AG04449 (cell line): ENCODE results near the gene KCNQ5.

Source experiments
- CTCF ChIA-PET: fragments of 350-600 bp; formaldehyde crosslinking; extraction: SDS; loops from one replicate; lab custom pipeline; 2021; ENCODE audit warnings: antibody characterized with exemption; lab: Yijun Ruan, JAX
- POLR2A ChIA-PET: fragments of 400-600, 350-600 bp; formaldehyde crosslinking; extraction: SDS; loops from one replicate; lab custom pipeline; 2020; ENCODE audit warnings: antibody characterized with exemption, inconsistent platforms; lab: Yijun Ruan, JAX
- DNase-seq: peaks from one replicate; pipeline ENCODE4 v3.0.0-alpha.2; 2010; ENCODE audit warnings: low read depth, low spot score
- H3K4me3 ChIP-seq: 2 replicates; pipeline ENCODE4 v1.5.1; 2011; ENCODE audit warnings: low read depth, mild to moderate bottlenecking, control low read depth, low read length
- TF ChIP-seq, protein P1 (sequence below): IDR thresholded peaks from one replicate; pipeline ENCODE4 v1.5.1; 2011; ENCODE audit warnings: mild to moderate bottlenecking, moderate library complexity, low read length, control low read depth, inconsistent platforms; ENCODE audit not compliant: insufficient read depth; ENCODE audit errors: missing control alignments

Gene KCNQ5

GRCh38 chr6:72776456-72776855 is 154.6 kb downstream of the KCNQ5 start:
- no peak overlapping the region for H3K4me3 ChIP-seq
- DNase-seq, result no peak
- ChIA-PET CTCF (interaction anchor here (1.2 kb wide), 1 partner anchor 26 kb away, joined by 3 read pairs; no protein-coding TSS in a partner anchor), POLR2A (no interaction called here)
- TF ChIP-seq, protein P1, sequence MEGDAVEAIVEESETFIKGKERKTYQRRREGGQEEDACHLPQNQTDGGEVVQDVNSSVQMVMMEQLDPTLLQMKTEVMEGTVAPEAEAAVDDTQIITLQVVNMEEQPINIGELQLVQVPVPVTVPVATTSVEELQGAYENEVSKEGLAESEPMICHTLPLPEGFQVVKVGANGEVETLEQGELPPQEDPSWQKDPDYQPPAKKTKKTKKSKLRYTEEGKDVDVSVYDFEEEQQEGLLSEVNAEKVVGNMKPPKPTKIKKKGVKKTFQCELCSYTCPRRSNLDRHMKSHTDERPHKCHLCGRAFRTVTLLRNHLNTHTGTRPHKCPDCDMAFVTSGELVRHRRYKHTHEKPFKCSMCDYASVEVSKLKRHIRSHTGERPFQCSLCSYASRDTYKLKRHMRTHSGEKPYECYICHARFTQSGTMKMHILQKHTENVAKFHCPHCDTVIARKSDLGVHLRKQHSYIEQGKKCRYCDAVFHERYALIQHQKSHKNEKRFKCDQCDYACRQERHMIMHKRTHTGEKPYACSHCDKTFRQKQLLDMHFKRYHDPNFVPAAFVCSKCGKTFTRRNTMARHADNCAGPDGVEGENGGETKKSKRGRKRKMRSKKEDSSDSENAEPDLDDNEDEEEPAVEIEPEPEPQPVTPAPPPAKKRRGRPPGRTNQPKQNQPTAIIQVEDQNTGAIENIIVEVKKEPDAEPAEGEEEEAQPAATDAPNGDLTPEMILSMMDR, result no peak

- TF ChIP-seq, protein P1, result no peak
- H3K4me3 ChIP-seq, result no peak overlapping the region
- CTCF ChIA-PET, result interaction anchor here (1.4 kb wide), 1 partner anchor 165 kb away, joined by 4 read pairs; no protein-coding TSS in a partner anchor
- POLR2A ChIA-PET, result no interaction called here
- no peak for DNase-seq
Observed at GRCh38 chr6:72781624-72782023, 159.8 kb downstream of the KCNQ5 start.

GRCh38 chr6:72783035-72783434 is 161.2 kb downstream of the KCNQ5 start:
- no peak for DNase-seq
- ChIA-PET CTCF (interaction anchor here (1.4 to 1.6 kb wide), 2 partner anchors 143 to 167 kb away, joined by 3 to 4 read pairs; no protein-coding TSS in a partner anchor), POLR2A (no interaction called here)
- TF ChIP-seq, protein P1, result no peak
- H3K4me3 ChIP-seq, result no peak overlapping the region

DNA sequence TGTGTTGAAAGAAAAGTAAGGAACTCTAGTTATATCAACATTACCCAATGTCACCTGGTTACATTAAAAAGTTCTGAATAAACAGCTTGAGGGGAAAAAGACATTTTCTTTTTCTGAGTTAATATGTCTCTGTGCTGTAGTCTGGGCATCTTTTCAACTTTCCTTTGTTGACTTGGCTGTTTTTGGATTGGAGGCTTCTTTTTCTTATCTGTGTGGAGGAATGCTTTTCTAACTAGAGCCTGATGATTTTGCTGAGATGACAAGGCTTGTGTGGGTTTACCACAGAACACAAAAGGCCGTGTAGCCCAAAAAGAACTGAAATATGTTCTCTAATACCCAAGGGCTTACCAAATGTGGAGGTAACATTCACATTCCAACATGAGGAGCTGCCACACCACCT is 161.8 kb downstream of the KCNQ5 start:
- peak; percentile 21 for DNase-seq
- TF ChIP-seq, protein P1, result no peak
- H3K4me3 ChIP-seq, result no peak overlapping the region
- ChIA-PET CTCF (interaction anchor here (1.6 kb wide), 1 partner anchor 144 kb away, joined by 3 read pairs; no protein-coding TSS in a partner anchor), POLR2A (no interaction called here)

DNA sequence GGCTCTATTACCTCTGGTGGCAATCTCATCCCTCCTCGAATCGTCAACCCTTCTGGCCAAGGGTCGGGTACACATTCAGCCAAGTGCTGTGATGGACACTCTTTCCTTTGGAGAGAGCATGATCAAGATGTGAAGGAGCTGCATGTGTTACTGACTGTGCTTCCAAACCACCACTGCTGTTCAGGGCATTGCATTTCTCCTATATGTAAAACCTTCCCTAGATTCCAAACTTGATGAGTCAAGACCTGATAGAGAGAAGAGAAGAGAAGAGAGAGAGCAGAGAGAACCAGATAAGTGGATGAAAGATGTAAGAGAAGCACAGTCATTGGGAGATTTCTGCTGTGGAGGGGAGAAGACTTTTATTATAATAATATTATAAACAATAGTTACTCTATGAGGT is 162.2 kb downstream of the KCNQ5 start:
- TF ChIP-seq, protein P1, result no peak
- H3K4me3 ChIP-seq, result no peak overlapping the region
- DNase-seq, result no peak
- ChIA-PET POLR2A (no interaction called here), CTCF (no interaction called here)

- peak; percentile 21 for DNase-seq
- TF ChIP-seq, protein P1, result no peak
Observed at GRCh38 chr6:72784581-72784980, 162.7 kb downstream of the KCNQ5 start.

More at GRCh38 chr6:72784581-72784980, 162.7 kb downstream of the KCNQ5 start:
- H3K4me3 ChIP-seq, result no peak overlapping the region
- POLR2A ChIA-PET, result no interaction called here
- CTCF ChIA-PET, result no interaction called here
